Measurements from ENCODE around the gene TRPC4. TPM values are rescaled to one million over a fixed set of nuclear protein-coding genes. Genes with fewer than 3 reads are reported as not detected.

The TRPC4 gene
- total RNA-seq, 4 donors from 2014 or later, result 0.20 to 2.2 (median 0.68) TPM; not detected in 1

GRCh38 chr13:37751025-37751424 is 118.5 kb downstream of the TRPC4 start:
- H3K9me3 ChIP-seq, result no peaks in the 10 kb centered on the region
- no peaks in the 10 kb centered on the region for H3K27me3 ChIP-seq
- H3K4me1 ChIP-seq, result no peaks in the 10 kb centered on the region
- no peak overlapping the region for H3K4me3 ChIP-seq
- intact Hi-C loops (cut with DNase I; ENCODE audit: low total_unique reads) (no loop called here), in situ Hi-C loops (cut with MboI; ENCODE audit: low pct_ligation_motif_present in 1 of 4, low pct_unique_long_range_greater_than_20kb in 1 of 4, low sequenced_read_pairs in 3 of 4) (no loop called here)
- TF ChIP-seq, protein P1, sequence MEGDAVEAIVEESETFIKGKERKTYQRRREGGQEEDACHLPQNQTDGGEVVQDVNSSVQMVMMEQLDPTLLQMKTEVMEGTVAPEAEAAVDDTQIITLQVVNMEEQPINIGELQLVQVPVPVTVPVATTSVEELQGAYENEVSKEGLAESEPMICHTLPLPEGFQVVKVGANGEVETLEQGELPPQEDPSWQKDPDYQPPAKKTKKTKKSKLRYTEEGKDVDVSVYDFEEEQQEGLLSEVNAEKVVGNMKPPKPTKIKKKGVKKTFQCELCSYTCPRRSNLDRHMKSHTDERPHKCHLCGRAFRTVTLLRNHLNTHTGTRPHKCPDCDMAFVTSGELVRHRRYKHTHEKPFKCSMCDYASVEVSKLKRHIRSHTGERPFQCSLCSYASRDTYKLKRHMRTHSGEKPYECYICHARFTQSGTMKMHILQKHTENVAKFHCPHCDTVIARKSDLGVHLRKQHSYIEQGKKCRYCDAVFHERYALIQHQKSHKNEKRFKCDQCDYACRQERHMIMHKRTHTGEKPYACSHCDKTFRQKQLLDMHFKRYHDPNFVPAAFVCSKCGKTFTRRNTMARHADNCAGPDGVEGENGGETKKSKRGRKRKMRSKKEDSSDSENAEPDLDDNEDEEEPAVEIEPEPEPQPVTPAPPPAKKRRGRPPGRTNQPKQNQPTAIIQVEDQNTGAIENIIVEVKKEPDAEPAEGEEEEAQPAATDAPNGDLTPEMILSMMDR (IDR thresholded peaks at IDR 0.05), result no peak
- TF ChIP-seq EP300 (IDR thresholded peaks at IDR 0.05; ENCODE audit: low read depth), result no peak
- no peak for TF ChIP-seq POLR2AphosphoS5 (IDR thresholded peaks at IDR 0.05)
- no peak for TF ChIP-seq POLR2A (IDR thresholded peaks at IDR 0.05)
- DNase-seq, result no peak
- no peak overlapping the region for H3K27ac ChIP-seq
- WGBS, 2 donors (ENCODE audit: low coverage in 1 of 2), result 89 to 91% methylated on average over 6 to 9 of the region's 9 CpGs
- no peaks in the 10 kb centered on the region for H3K36me3 ChIP-seq

GRCh38 chr13:37748913-37749312 is 120.7 kb downstream of the TRPC4 start:
- H3K4me1 ChIP-seq, result no peaks in the 10 kb centered on the region
- intact Hi-C loops (cut with DNase I; ENCODE audit: low total_unique reads), result no loop called here
- no peak for DNase-seq
- TF ChIP-seq EP300 (IDR thresholded peaks at IDR 0.05; ENCODE audit: low read depth) (no peak), POLR2AphosphoS5 (IDR thresholded peaks at IDR 0.05) (no peak), POLR2A (IDR thresholded peaks at IDR 0.05) (no peak)
- TF ChIP-seq, protein P1 (IDR thresholded peaks at IDR 0.05), result no peak
- 55 to 73% methylated on average over 3 of the region's 3 CpGs for WGBS, 2 donors (ENCODE audit: low coverage in 1 of 2)
- no peak overlapping the region for H3K4me3 ChIP-seq
- no peaks in the 10 kb centered on the region for H3K27me3 ChIP-seq
- in situ Hi-C loops (cut with MboI; ENCODE audit: low pct_ligation_motif_present in 1 of 4, low pct_unique_long_range_greater_than_20kb in 1 of 4, low sequenced_read_pairs in 3 of 4), result no loop called here
- no peaks in the 10 kb centered on the region for H3K9me3 ChIP-seq
- H3K36me3 ChIP-seq, result no peaks in the 10 kb centered on the region
- no peak overlapping the region for H3K27ac ChIP-seq

DNA sequence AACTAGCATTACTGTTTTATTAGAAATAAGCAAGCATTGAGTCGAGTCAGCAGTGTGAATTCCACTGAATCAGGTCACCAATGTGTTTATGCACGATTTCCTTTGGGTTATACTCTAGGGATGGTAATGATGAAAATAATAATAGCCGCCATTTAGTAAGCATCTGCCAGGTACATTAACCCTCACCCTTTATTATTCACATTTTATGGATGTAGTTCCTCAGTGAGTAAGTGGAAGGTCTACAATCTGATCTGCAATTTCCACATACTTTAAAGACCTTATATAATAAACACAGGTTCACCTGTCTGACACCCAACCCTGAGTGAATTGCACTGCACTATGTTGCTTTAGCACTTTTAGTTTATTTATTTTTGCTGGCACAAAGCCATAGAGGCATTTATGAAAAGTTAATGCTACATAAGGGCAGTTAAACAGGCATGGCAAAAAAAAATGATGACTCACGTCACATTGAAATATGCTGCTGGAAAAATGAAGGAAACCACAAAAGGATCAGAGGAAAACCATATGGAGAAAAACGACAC is 122.4 kb downstream of the TRPC4 start:
- WGBS, 2 donors (ENCODE audit: low coverage in 1 of 2), result 43 to 45% methylated on average over 5 of the region's 5 CpGs
- H3K27ac ChIP-seq, result no peak overlapping the region
- no peak for DNase-seq
- no peaks in the 10 kb centered on the region for H3K36me3 ChIP-seq
- no peaks in the 10 kb centered on the region for H3K4me1 ChIP-seq
- no peaks in the 10 kb centered on the region for H3K9me3 ChIP-seq
- no peaks in the 10 kb centered on the region for H3K27me3 ChIP-seq
- intact Hi-C loops (cut with DNase I; ENCODE audit: low total_unique reads) (no loop called here), in situ Hi-C loops (cut with MboI; ENCODE audit: low pct_ligation_motif_present in 1 of 4, low pct_unique_long_range_greater_than_20kb in 1 of 4, low sequenced_read_pairs in 3 of 4) (no loop called here)
- no peak overlapping the region for H3K4me3 ChIP-seq
- TF ChIP-seq, protein P1 (IDR thresholded peaks at IDR 0.05), result no peak
- TF ChIP-seq POLR2AphosphoS5 (IDR thresholded peaks at IDR 0.05) (no peak), EP300 (IDR thresholded peaks at IDR 0.05; ENCODE audit: low read depth) (no peak), POLR2A (IDR thresholded peaks at IDR 0.05) (no peak)

- H3K9me3 ChIP-seq, result no peaks in the 10 kb centered on the region
- H3K4me1 ChIP-seq, result no peaks in the 10 kb centered on the region
- in situ Hi-C loops (cut with MboI; ENCODE audit: low pct_ligation_motif_present in 1 of 4, low pct_unique_long_range_greater_than_20kb in 1 of 4, low sequenced_read_pairs in 3 of 4) (no loop called here), intact Hi-C loops (cut with DNase I; ENCODE audit: low total_unique reads) (no loop called here)
- DNase-seq, result no peak
- WGBS, 2 donors (ENCODE audit: low coverage in 1 of 2), result 65 to 71% methylated on average over 7 of the region's 7 CpGs
- no peaks in the 10 kb centered on the region for H3K36me3 ChIP-seq
- H3K27me3 ChIP-seq, result no peaks in the 10 kb centered on the region
- H3K4me3 ChIP-seq, result no peak overlapping the region
- TF ChIP-seq EP300 (IDR thresholded peaks at IDR 0.05; ENCODE audit: low read depth), result no peak
- TF ChIP-seq POLR2AphosphoS5 (IDR thresholded peaks at IDR 0.05), result no peak
- no peak for TF ChIP-seq POLR2A (IDR thresholded peaks at IDR 0.05)
- TF ChIP-seq, protein P1 (IDR thresholded peaks at IDR 0.05), result no peak
- H3K27ac ChIP-seq, result no peak overlapping the region
These were observed 128.0 kb downstream of the TRPC4 start for GRCh38 chr13:37741536-37741935.

Data from transverse colon (tissue), 4 donors.